H9 (cell line): Measurements from ENCODE around the gene KRTAP6-3. TPM values are rescaled to one million over a fixed set of nuclear protein-coding genes. Genes with fewer than 3 reads are reported as not detected.

ENCODE experiments used
- DNase-seq: peaks from one replicate; pipeline ENCODE4 v3.0.0-alpha.2; 2017
- H2AFZ ChIP-seq: one replicate; pipeline ENCODE4 v1.6.1; 2013; ENCODE audit warnings: mild to moderate bottlenecking, low read length, control low read depth, moderate library complexity
- H2AK5ac ChIP-seq: 2 replicates; pipeline ENCODE4 v1.6.1; 2013; ENCODE audit warnings: low read length, control low read depth, mixed read lengths; ENCODE audit not compliant: insufficient read length
- H2BK120ac ChIP-seq: one replicate; pipeline ENCODE4 v1.6.1; 2013; ENCODE audit warnings: low read depth, mild to moderate bottlenecking, low read length, control low read depth, inconsistent platforms; ENCODE audit not compliant: poor library complexity, severe bottlenecking
- H2BK12ac ChIP-seq: 2 replicates; pipeline ENCODE4 v1.6.1; 2013; ENCODE audit warnings: low read length, control low read depth, mixed read lengths, low read depth; ENCODE audit not compliant: insufficient read length
- H2BK15ac ChIP-seq: 2 replicates; pipeline ENCODE4 v1.6.1; 2013; ENCODE audit warnings: low read depth, low read length, control low read depth
- H2BK20ac ChIP-seq: one replicate; pipeline ENCODE4 v1.6.1; 2013; ENCODE audit warnings: low read depth, mild to moderate bottlenecking, low read length, control low read depth, inconsistent platforms; ENCODE audit not compliant: poor library complexity, severe bottlenecking
- H2BK5ac ChIP-seq: 2 replicates; pipeline ENCODE4 v1.6.1; 2013; ENCODE audit warnings: low read length, control low read depth, mixed read lengths; ENCODE audit not compliant: insufficient read length
- H3K14ac ChIP-seq: 2 replicates; pipeline ENCODE4 v1.6.1; 2013; ENCODE audit warnings: low read length, control low read depth; ENCODE audit not compliant: insufficient read depth
- H3K18ac ChIP-seq: 2 replicates; pipeline ENCODE4 v1.6.1; 2013; ENCODE audit warnings: low read depth, mild to moderate bottlenecking, mixed read lengths, low read length, control low read depth; ENCODE audit not compliant: insufficient read length
- H3K23ac ChIP-seq: 2 replicates; pipeline ENCODE4 v1.6.1; 2013; ENCODE audit warnings: low read length, control low read depth, mixed read lengths, low read depth; ENCODE audit not compliant: insufficient read length
- H3K23me2 ChIP-seq: 2 replicates; pipeline ENCODE4 v1.6.1; 2013; ENCODE audit warnings: low read depth, mild to moderate bottlenecking, mixed read lengths, low read length, control low read depth; ENCODE audit not compliant: insufficient read length, poor library complexity, severe bottlenecking
- H3K27ac ChIP-seq: 2 replicates; pipeline ENCODE4 v1.5.1; 2013; ENCODE audit warnings: low read length, control low read depth, mixed read lengths, low read depth; ENCODE audit not compliant: insufficient read length
- H3K27me3 ChIP-seq: 2 replicates; pipeline ENCODE4 v1.6.1; 2013; ENCODE audit warnings: low read length, control low read depth, inconsistent platforms; ENCODE audit not compliant: insufficient read depth
- H3K4ac ChIP-seq: 2 replicates; pipeline ENCODE4 v1.6.1; 2013; ENCODE audit warnings: low read depth, mild to moderate bottlenecking, control low read depth, inconsistent platforms, low read length, moderate library complexity
- H3K4me1 ChIP-seq: 2 replicates; pipeline ENCODE4 v1.6.1; 2013; ENCODE audit warnings: low read length, control low read depth, inconsistent platforms; ENCODE audit not compliant: insufficient read depth
- H3K4me2 ChIP-seq: 2 replicates; pipeline ENCODE4 v1.6.1; 2013; ENCODE audit warnings: low read length, control low read depth, mixed read lengths; ENCODE audit not compliant: insufficient read length, insufficient read depth
- H3K56ac ChIP-seq: 2 replicates; pipeline ENCODE4 v1.6.1; 2013; ENCODE audit warnings: low read depth, mild to moderate bottlenecking, mixed read lengths, low read length, control low read depth; ENCODE audit not compliant: insufficient read length
- H3K79me1 ChIP-seq: 2 replicates; pipeline ENCODE4 v1.6.1; 2013; ENCODE audit warnings: low read depth, mild to moderate bottlenecking, moderate library complexity, low read length, control low read depth, inconsistent platforms; ENCODE audit not compliant: insufficient read depth, poor library complexity, severe bottlenecking
- H3K79me2 ChIP-seq: 2 replicates; pipeline ENCODE4 v1.6.1; 2013; ENCODE audit warnings: low read length, control low read depth, inconsistent platforms; ENCODE audit not compliant: insufficient read depth
- H3K9ac ChIP-seq: 2 replicates; pipeline ENCODE4 v1.6.1; 2013; ENCODE audit warnings: low read length, control low read depth, mixed read lengths; ENCODE audit not compliant: insufficient read length; ENCODE audit errors: extremely low read depth
- H3K9me3 ChIP-seq: one replicate; pipeline ENCODE4 v1.6.1; 2013; ENCODE audit warnings: low read depth, low read length, inconsistent platforms; ENCODE audit not compliant: control insufficient read depth
- H3T11ph ChIP-seq: one replicate; pipeline ENCODE4 v1.6.1; 2013; ENCODE audit warnings: mild to moderate bottlenecking, low read length, control low read depth, inconsistent platforms
- H4K20me1 ChIP-seq: one replicate; pipeline ENCODE4 v1.6.1; 2013; ENCODE audit not compliant: control insufficient read depth, insufficient read length, insufficient read depth
- H4K5ac ChIP-seq: 2 replicates; pipeline ENCODE4 v1.6.1; 2013; ENCODE audit warnings: low read depth, mild to moderate bottlenecking, mixed read lengths, low read length, control low read depth; ENCODE audit not compliant: insufficient read length
- H4K8ac ChIP-seq: replicated peaks from 2 replicates; pipeline ENCODE4 v1.6.1; 2013; ENCODE audit warnings: low read length, control low read depth, mixed read lengths, low read depth; ENCODE audit not compliant: insufficient read length
- H4K91ac ChIP-seq: 2 replicates; pipeline ENCODE4 v1.6.1; 2013; ENCODE audit warnings: low read depth, mild to moderate bottlenecking, moderate library complexity, mixed read lengths, low read length, control low read depth; ENCODE audit not compliant: insufficient read length
- H3K27ac Mint-ChIP-seq, 3 experiments: 2 replicates in 2 of 3; 3 replicates in 1 of 3; pipeline ENCODE4 v1.8.0; 2020 to 2021; ENCODE audit warnings: mixed read lengths in 3 of 3, mild to moderate bottlenecking in 1 of 3, moderate library complexity in 1 of 3
- H3K27me3 Mint-ChIP-seq: 2 replicates; pipeline ENCODE4 v1.8.0; 2021; ENCODE audit warnings: low read depth, mild to moderate bottlenecking, moderate library complexity, mixed read lengths
- H3K36me3 Mint-ChIP-seq, 3 experiments: 2 replicates in 2 of 3; 3 replicates in 1 of 3; pipeline ENCODE4 v1.8.0; 2020 to 2021; ENCODE audit warnings: low read depth in 3 of 3, mixed read lengths in 3 of 3; ENCODE audit not compliant: insufficient read depth in 1 of 3
- H3K4me1 Mint-ChIP-seq, 2 experiments: 2 replicates each; pipeline ENCODE4 v1.8.0; 2020; ENCODE audit warnings: mixed read lengths in 2 of 2
- H3K4me3 Mint-ChIP-seq, 2 experiments: 2 replicates in 1 of 2; 3 replicates in 1 of 2; pipeline ENCODE4 v1.8.0; 2020 to 2021; ENCODE audit warnings: mild to moderate bottlenecking in 2 of 2, mixed read lengths in 2 of 2, moderate library complexity in 1 of 2
- H3K9me3 Mint-ChIP-seq, 2 experiments: 2 replicates in 1 of 2; 3 replicates in 1 of 2; pipeline ENCODE4 v1.8.0; 2020; ENCODE audit warnings: mild to moderate bottlenecking in 2 of 2, mixed read lengths in 2 of 2, moderate library complexity in 1 of 2
- CTCF ChIP-seq: fragments of 200-600 bp; sonication (generic); conservative IDR thresholded peaks from 3 replicates; pipeline ENCODE4 v1.8.0; 2021; ENCODE audit warnings: antibody characterized with exemption, mild to moderate bottlenecking
- WGBS: extraction: QIAGEN DNeasy Blood & Tissue Kit; methylation state at CpG from one replicate; pipeline ENCODE4 v1.1.7; 2013; ENCODE audit warnings: missing lambda C conversion rate, low lambda C conversion rate, mixed read lengths; ENCODE audit not compliant: insufficient read length; ENCODE audit errors: extremely low coverage; 5-methylcytosine and 5-hydroxymethylcytosine counted together
- total RNA-seq: library from RNA; stranded (reverse); gene quantifications from 2 replicates; pipeline ENCODE4 v1.2.1, GENCODE V29; 2021

KRTAP6-3 gene
- total RNA-seq, 1 experiment from 2014 or later, result not detected

- Histone ChIP-seq H3K23ac (no peak within 1 kb of the TSS), H3K18ac (no peak within 1 kb of the TSS), H3K4ac (no peak within 1 kb of the TSS), H3K79me1 (no peaks in the 10 kb centered on the region), H4K8ac (no peak within 1 kb of the TSS), H3K27me3 (no peaks in the 10 kb centered on the region), H3K56ac (no peak within 1 kb of the TSS), H4K5ac (no peak within 1 kb of the TSS), H3K4me2 (no peak within 1 kb of the TSS), H2BK20ac (no peak within 1 kb of the TSS), H3K9me3 (no peaks in the 10 kb centered on the region), H4K91ac (no peak within 1 kb of the TSS), H2BK15ac (no peak within 1 kb of the TSS), H2BK120ac (no peak within 1 kb of the TSS), H3K14ac (no peak within 1 kb of the TSS), H2AK5ac (no peak within 1 kb of the TSS), H4K20me1 (no peaks in the 10 kb centered on the region), H3K27ac (no peak within 1 kb of the TSS), H3K9ac (no peak within 1 kb of the TSS), H2BK12ac (no peak within 1 kb of the TSS), H3K79me2 (no peaks in the 10 kb centered on the region), H2AFZ (no peak within 1 kb of the TSS), H3K4me1 (no peaks in the 10 kb centered on the region), H3T11ph (no peak within 1 kb of the TSS), H3K23me2 (no peaks in the 10 kb centered on the region), H2BK5ac (no peak within 1 kb of the TSS)
- no peak for DNase-seq
- Mint-ChIP-seq H3K36me3 (peaks cover 0 to 18% (median 0%) of the 10 kb centered on the region in 3 experiments; a peak in 2 of 7 replicates), H3K27ac (no peak within 1 kb of the TSS), H3K4me3 (no peak within 1 kb of the TSS), H3K27me3 (no peaks in the 10 kb centered on the region), H3K9me3 (peaks cover 0 to 24% of the 10 kb centered on the region in 2 experiments; a peak in 2 of 5 replicates), H3K4me1 (no peaks in the 10 kb centered on the region)
- no CpG with 5 or more reads among the region's 6 CpGs for WGBS
- no peak for TF ChIP-seq CTCF
Measured at GRCh38 chr21:30598802-30599201, 6.6 kb downstream of the KRTAP6-3 start, which contains the start of gene KRTAP6-2. KRTAP6-2 (minus strand) TSS chr21:30598902; CDS start chr21:30598874, 28 bp downstream.
